Germinal center (tissue), 1 donor: ENCODE data around the gene PDCD1.
A peak's percentile ranks its signal among the peaks of the same experiment; 100 is the strongest.

ENCODE experiments used
- DNase-seq: peaks from one replicate; pipeline ENCODE4 v3.0.0; 2012; ENCODE audit warnings: mixed read lengths, low spot score

The PDCD1 gene

DNA sequence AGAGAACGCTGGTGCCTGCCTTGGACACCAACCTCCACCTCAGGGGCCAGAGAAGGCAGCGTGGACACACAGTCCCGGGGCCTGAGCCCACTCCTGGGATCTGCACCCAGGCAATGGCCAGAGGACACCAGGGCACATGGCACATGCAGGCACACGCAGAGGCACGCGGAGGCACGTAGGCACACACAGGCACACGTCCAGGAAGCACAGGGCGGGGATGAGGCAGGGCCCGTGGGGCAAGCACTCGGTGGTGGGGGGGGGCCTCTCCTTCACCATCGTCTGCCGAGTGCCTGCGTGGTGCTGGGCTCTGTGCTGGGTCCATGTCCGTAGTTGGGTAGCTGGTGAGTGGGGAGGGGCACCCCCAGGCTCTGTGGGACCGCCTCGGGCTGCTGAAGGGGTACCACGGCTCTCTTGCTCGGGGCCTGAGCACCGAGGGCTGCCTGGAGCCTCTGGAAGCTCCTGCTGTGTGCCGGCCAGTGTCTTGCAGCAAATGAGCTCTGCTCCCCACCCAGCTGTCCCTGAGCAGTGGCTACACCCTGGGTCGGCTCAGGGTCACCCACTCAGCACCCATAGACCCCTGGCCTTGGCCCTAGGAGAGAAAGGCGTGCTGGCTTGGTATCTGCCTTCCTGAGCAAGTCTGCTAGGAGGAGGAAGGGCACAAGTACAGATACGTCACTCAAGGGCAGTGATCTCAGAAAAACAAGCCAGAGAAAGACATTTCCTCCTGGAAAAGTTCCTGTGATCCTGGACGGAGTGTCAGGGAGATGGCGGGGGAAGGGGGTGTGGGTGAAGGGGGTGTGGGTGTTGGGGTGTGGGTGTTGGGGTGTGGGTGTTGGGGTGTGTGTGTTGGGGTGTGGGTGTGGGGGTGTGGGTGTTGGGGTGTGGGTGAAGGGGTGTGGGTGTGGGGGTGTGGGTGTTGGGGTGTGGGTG is 37.3 kb upstream of the PDCD1 start:
- no peak for DNase-seq

- no peak for DNase-seq
These were observed 36.7 kb upstream of the PDCD1 start for GRCh38 chr2:241895427-241895711.

DNA sequence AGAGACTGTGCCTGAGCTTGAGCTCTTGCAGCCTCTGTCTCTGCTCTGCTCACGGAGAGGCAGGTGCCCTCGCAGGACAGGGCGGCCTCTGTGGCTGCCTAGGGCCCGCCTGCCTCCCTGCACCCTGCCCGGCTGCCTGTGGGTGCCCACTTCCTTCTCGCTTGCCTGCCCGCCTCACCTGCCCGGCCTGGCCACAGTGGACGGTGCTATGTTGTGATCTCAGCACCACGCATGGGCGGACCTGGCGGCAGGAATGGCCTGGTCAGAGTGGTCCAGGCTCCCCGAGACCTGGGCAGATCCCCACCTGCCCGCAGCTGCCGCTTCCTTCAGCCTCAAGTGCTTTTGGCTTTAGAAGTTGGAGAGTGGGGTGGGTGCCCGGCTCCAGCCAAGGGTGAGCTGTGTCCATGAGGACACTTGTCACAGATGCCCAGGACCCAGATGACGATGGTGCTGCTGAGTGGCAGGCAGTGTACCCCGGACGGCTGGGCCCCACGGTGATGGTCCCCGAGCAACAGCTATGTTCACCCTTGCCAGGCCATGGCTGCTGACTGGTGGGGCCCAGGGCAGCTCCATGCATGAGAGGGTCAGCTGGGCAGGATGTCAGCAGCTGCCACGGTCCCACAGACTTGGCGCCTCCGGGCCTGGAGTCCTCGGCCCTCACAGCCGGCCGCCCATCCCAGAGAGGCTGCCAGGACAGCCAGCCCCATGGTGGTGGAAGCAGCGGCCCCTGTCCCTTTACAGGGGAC is 36.2 kb upstream of the PDCD1 start:
- DNase-seq, result no peak

DNA sequence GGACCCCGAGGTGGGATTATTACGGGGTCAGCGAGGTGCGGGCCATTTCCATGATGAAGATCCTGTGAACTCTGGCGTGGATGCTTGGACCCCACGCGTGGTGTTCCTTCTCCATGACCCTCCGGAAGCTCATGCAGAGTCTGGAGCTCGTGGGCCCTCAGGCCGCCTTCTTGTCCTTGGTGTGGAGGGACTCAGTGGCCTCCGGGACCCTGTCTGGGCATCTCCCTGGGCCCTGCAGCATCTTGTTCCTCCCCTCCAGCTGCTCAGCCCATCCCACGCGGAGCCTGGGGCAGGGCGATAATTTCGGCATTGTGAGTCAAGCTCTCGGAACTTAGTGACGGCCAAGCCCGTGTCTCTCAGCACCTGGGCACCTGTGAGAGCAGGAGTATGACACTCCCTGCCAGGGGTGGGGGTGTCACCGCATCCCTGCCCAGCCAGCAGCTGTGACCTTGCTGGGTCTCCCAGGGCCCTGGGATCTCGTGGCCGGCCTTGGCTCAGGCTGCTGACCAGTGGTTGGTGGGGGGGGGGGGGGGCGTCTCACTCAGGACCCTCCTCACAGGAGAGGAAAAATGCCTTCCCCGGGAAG is 35.5 kb upstream of the PDCD1 start:
- no peak for DNase-seq

GRCh38 chr2:241893265-241893664 is 34.6 kb upstream of the PDCD1 start:
- DNase-seq, result no peak

- no peak for DNase-seq
These were observed 33.8 kb upstream of the PDCD1 start for GRCh38 chr2:241892299-241893137.

DNA sequence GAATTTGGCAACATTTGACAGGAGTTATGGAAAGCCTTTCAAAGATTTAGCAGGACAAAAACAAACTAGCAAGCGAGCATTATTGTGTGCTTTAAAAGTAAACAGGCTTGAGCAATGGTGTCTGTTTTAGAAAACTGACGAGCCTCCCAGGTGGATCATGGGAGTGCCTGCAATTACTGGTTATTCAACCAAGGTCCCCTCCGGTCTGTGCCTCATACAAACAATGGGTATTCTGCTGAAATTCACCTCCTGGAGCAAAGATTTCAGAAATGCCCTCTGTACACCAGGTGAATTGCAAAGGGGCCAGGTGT is 33.2 kb upstream of the PDCD1 start:
- DNase-seq, result no peak

DNA sequence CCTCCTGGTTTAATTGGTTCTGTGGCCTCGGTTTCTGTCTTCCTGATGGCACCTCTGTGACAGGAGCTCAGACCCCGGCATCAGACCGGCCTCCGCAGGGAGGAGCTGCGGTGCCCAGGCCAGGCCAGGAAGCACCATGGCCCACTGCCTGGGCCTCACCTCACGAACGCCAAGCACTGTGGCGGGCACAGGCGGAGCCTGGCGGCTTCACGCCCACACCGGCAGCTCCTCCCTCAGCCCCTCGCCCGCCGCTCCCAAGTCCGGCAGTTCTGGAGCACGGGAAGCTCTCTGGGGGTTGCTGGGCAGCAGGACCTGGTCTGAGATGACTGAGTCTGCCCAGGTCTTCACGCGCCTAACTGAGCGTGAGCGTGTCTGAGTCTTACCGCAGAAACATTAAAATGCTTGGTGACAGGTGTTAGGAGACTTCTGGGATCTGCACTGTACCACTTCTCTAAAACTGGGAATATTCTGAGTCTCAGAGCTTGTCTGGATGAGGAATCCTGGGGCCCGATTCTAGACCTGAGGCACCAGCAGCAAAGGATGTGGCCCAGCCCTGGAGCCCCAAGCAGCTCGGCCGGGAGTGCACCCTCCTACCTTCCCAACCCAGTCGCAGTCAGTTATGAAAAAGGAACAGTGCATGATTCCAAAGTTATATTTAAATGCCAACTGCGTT is 32.8 kb upstream of the PDCD1 start:
- DNase-seq, result no peak

- DNase-seq, result no peak
These were observed 32.0 kb upstream of the PDCD1 start for GRCh38 chr2:241890524-241891235.

DNA sequence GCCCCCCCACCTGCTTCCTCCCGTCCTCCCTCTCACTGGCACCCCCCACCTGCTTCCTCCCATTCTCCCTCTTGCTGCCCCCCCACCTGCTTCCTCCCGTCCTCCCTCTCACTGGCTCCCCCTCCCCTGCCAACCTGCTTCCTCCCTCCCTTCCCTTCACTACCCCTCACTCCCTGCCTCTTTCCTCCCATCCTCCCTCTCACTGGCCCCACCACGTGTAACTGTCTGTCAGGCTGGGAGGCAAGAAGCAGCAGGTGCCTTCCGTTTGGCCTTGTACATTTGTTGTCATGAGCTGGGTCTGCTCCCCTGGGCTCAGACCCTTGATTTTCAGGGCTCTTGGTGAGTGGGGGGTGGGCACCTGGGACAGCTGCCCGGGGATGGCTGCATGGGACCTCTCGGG is 29.9 kb upstream of the PDCD1 start:
- no peak for DNase-seq

GRCh38 chr2:241887806-241888522 is 29.3 kb upstream of the PDCD1 start:
- no peak for DNase-seq

DNA sequence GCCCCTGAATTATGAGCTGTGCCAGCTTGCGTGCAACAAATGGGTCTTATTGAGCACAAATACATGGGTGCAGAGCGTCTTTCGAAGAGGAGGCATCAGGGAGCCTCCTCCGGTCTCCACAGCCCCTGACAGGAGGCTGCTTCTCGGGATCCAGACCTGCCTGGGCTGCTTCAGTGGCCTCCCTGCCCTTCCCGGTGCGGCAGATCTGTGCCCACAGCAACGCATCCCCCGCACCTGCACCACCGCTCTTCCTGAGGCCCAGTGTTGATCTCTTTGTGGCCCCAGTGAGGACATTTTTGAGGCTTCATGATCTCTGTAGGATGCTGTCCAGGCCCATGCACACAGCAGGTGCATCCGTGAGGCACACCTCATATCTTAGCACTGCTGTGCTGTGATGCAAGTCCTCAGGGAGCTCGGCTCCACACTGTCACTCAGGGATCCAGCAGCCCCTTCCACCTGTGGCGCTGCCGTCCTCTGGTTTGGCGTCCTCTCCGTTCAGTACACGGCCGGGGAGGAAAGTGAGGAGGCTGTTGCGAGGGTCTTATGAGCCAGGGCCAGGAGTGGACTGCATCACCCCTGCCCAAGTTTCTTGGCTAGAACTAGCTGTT is 28.2 kb upstream of the PDCD1 start:
- no peak for DNase-seq

DNA sequence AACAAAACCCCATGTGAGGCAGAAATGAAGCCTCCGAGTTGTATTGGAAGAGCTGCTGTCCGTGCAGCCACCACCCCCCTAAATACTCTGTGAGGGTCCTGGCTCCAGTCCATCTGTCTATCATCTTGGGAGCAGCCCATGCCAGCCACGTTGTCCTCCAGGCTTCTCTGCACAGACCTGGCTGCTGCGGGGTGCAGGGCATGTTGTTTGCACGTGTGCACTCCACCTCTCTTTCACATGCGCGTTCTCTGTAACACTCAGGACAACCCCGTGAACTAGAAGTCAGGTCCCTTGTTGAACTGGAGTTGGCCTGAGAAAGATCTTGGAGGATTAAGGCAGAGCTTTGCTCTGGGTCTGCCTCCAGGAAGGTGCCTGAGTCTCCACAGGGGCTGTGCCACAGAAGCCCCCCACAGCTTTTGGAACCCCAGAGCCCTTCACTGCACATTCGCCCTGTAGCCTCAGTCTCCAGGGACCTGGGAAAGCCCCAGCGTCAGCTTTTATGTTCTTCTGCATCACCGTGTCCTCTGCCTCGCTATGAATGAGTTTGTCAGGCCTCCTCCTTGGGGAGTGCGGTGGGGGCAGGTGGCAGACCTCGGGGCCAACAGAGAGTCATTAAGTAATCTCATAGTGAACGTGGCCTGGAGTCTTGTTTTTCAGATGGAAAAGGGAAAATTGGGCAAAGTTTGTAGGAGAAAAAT is 27.4 kb upstream of the PDCD1 start:
- no peak for DNase-seq

- DNase-seq, result no peak
These were observed 26.7 kb upstream of the PDCD1 start for GRCh38 chr2:241885291-241885945.

GRCh38 chr2:241884951-241885290 is 26.2 kb upstream of the PDCD1 start:
- no peak for DNase-seq

DNA sequence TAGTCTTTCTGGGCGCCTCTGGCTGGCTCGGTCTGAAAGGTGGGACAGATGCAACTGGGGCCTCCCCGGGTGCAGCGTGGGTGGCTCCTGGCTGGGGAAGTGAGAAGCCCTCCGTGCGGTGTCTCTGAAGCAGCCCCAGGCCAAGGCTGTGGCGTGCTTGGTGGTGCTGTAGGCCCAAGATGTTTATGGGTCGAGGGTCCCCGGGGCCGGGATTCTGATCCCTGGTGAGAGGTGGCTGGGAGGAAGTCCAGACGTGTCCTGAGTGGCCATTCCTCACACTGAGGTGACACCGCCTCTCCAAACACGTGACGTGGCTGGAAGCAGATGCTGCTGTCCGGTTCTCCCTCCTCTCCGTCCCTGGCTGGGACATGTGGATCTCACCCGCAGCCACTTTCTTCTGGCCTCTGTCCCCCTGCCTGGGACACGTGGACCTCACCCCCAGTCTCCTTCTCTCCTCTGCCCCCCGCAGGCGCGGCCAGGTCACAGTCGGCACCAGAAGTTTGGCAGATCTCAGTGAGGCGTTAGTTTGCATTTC is 23.5 kb upstream of the PDCD1 start:
- DNase-seq, result peak; percentile 56

DNA sequence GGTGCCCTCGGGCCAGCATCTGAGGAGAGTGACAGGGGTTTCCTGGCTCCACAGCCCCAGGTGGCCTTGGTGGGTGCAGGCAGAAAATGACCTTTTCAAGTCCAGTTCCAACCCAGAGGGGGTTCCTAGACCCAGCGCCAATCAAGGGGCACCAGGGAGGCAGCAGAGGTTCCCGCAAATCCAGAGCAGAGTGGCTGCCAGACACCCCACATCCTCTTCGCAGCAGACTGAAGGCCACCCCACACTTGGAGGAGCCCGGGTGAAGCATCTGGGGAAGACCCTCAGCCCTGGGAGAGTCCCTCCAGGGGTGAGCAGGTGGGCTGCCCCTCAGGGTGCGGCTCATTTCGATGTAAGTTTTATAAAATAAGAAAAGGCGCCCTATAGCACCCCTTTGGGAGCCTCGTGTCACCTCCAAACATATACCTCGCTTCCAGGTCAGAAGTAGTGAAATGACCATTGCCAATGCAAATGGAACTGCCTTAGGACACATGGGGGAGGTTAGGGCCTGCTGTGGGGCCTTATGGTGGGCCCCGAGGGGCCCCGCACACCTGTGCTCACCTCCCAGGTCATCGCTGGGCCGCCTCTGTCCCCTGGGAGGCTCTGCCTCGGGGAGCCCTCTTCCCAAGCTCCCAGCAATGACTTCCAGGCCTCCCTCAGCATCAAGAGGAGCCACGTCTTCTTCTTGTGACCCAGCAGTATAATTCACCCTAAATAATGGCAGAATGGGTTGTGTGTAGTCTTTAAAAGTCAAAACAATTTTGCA is 21.8 kb upstream of the PDCD1 start:
- DNase-seq, result no peak

GRCh38 chr2:241879326-241879725 is 20.6 kb upstream of the PDCD1 start:
- DNase-seq, result no peak
